SKM-1 treated with dmso at 0.1 percent for 144 hours (cell line): Measurements from ENCODE around the gene OSMR.
"Not testable (repeated sequence)": the region's sequence is repeated elsewhere in the genome, so short reads cannot be mapped to it uniquely, and the experiment has no call there.

ENCODE experiments used
- DNase-seq: peaks from one replicate; lab custom pipeline; 2025; ENCODE audit not compliant: unreplicated experiment; lab: John Stamatoyannopoulos, UW

OSMR gene

GRCh38 chr5:38830521-38831051 lies 15.2 kb upstream of the OSMR start:
- DNase-seq, result no peak

DNA sequence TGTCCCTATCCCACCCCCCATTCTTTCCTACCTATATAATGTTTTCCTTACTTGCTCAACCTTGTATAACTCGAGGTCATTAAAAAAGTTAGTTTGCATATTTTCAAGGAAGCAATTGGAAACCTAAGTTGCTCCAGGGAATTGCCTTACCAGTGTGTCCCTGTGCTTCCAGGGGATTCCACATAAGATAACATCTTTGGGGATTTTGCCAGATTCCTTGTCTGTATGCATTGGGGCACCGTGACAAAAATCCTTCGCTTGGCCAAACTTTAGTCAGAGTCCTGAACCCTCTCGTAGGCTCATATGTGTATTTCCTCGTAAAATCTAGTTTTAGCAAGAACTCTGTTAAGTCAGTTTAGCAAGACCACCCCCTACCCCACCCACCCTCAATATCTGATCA lies 14.7 kb upstream of the OSMR start:
- DNase-seq, result no peak

GRCh38 chr5:38831909-38832308 lies 13.9 kb upstream of the OSMR start:
- DNase-seq, result peak; percentile 11

GRCh38 chr5:38832810-38833209 lies 13.0 kb upstream of the OSMR start:
- no peak for DNase-seq

- no peak for DNase-seq
Measured at GRCh38 chr5:38835887-38836286, 9.9 kb upstream of the OSMR start.

GRCh38 chr5:38837416-38837815 lies 8.4 kb upstream of the OSMR start:
- no peak for DNase-seq

GRCh38 chr5:38837932-38838331 lies 7.9 kb upstream of the OSMR start:
- no peak for DNase-seq

- DNase-seq, result no peak
Measured at GRCh38 chr5:38843665-38844064, 2.1 kb upstream of the OSMR start.

- no peak for DNase-seq
Measured at GRCh38 chr5:38846379-38847011, 683 bp downstream of the OSMR start.

GRCh38 chr5:38847559-38848347 lies 1.9 kb downstream of the OSMR start:
- DNase-seq, result no peak

GRCh38 chr5:38848637-38849036 lies 2.8 kb downstream of the OSMR start:
- DNase-seq, result no peak

GRCh38 chr5:38851640-38852039 lies 5.8 kb downstream of the OSMR start:
- not testable (repeated sequence) for DNase-seq

GRCh38 chr5:38853753-38854470 lies 8.1 kb downstream of the OSMR start:
- DNase-seq, result no peak

GRCh38 chr5:38854907-38855306 lies 9.1 kb downstream of the OSMR start:
- DNase-seq, result no peak

GRCh38 chr5:38856660-38857059 lies 10.8 kb downstream of the OSMR start:
- DNase-seq, result no peak

DNA sequence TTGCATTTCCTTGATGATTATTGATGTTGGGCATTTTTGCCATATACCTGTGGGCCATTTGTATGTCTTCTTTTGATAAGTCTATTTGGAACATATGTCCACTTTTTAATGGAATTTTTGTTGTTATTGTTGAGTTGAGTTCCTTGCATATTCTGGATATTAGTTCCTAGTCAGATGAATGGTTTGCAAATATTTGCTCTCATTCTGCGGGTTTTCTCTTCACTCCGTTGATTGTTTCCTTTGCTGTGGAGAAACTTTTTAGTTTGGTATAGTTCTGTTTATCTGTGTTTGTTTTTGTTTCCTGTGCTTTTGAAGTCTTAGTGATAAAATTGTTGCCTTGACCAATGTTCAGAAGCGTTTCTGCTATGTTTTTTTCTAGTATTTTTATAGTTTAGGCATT lies 13.0 kb downstream of the OSMR start:
- DNase-seq, result no peak

- not testable (repeated sequence) for DNase-seq
Measured at GRCh38 chr5:38861986-38862770, 16.4 kb downstream of the OSMR start.

DNA sequence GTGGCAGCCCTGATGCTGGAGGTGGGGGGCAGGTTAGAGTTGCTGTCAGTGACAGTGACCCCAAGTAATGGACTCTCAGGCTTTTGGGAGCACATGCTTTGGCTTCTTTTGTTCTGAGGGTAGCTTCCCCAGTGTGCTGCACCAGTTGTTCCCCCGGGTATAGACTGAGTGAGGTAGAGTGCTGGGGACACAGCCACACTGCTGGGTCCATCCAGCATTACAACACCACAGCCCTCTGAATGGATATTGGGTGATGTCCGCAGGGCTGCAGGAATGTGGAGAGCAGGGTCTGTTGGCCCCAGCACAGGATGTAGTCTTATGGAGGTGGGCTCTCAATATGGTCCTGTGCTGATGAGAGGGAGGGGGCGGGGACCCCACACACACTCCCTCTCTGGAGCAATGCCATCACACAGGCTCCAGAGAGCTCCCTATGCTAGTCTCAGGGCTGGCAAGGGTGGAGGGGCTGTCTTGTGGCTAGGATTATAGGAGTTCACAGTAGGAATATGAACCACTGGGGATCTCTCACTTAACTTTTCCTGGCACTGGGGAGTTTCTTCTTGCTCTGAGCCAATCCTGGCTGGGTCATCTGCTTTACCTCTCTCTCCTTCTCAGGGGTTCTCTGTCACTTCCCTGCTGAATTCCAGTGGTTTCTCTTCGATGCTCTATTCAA lies 20.7 kb downstream of the OSMR start:
- DNase-seq, result no peak

- no peak for DNase-seq
Measured at GRCh38 chr5:38867032-38867398, 21.2 kb downstream of the OSMR start.

DNA sequence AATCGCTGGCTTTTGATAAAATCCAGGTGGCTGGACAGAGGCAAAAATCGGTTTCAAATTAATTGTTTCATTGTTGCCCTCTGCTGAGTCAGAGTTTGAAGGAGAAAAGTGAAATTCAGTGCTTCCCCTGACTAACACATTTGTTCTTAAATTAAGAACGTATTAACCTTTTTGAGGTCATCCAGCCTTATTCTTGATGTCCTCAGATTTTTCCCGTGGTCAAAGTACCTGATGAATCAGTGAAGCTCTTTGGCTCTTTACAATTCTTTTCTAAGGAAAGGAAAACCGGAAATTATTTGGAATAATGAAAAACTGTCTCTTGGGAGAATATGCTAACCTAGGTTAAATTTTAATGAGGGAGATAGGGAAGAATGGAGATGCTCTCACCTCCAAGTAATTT lies 21.6 kb downstream of the OSMR start:
- no peak for DNase-seq

GRCh38 chr5:38870595-38870994 lies 24.8 kb downstream of the OSMR start:
- DNase-seq, result no peak
